ENCODE data around the gene PPP2CA.
A peak's percentile ranks its signal among the peaks of the same experiment; 100 is the strongest.
"Not testable (repeated sequence)": the region's sequence is repeated elsewhere in the genome, so short reads cannot be mapped to it uniquely, and the experiment has no call there.

- TF ChIP-seq CTCF (conservative IDR thresholded peaks at IDR 0.05; ENCODE audit: low read depth, low read length); NFE2L2 (IDR thresholded peaks at IDR 0.05; ENCODE audit: low read depth, low read length); POLR2A (IDR thresholded peaks at IDR 0.05; ENCODE audit: low read depth, low read length); RAD21 (IDR thresholded peaks at IDR 0.05; ENCODE audit: low read length); ELK1 (IDR thresholded peaks at IDR 0.05; ENCODE audit: borderline replicate concordance, low read depth, low read length); RCOR1 (IDR thresholded peaks at IDR 0.05; ENCODE audit: insufficient replicate concordance, low read length): not testable (repeated sequence)
- TF ChIP-seq BHLHE40 (IDR thresholded peaks at IDR 0.05; ENCODE audit: low read depth, low read length) = peak; percentile 36
Measured at GRCh38 chr5:134211263-134212031, 14.4 kb downstream of the PPP2CA start.

Data from IMR-90 (cell line).